ENCODE data around the gene OPCML. TPM values are rescaled to one million over a fixed set of nuclear protein-coding genes. Genes with fewer than 3 reads are reported as not detected.

The OPCML gene
- total RNA-seq, result under 1 TPM in 1 of 4 donors, not detected in 3; 0.16 TPM

DNA sequence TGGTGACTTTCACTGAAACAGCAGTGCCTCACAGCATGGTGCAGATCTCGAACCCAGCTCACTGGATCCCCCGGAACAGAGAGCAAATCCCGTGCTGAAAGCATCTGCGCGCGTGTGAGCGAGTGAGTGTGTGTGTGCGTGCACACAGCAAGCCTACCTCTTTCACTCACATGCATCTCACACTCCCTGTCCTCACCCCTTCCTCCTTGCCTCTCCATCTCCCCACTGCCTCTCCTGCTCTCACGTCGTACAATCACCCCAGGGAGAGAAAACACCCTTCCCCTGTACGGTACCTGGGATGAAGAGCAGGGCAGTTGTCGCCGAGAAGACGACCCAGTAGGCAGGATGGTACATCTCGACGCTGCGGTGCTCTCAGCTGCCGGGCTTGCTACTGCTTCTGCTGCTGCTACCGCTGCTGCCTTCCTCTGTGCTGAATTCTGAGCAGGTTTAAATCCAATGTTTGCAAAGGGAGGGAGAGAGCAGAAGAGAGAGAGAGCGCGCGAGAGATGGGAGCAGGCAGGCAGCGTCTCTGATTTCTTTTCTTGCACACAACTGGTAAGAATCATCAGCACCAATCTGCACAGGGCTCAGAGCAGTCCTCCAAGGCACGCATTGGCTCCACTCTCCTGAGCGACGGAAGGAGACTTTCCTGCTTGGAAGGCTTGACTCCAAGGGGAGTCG is at the start of gene OPCML:
Gene OPCML, minus strand, starts transcription at position 531 of the 681 bp plus-strand sequence.
- TF ChIP-seq POLR2A (IDR thresholded peaks at IDR 0.05), result no peak
- TF ChIP-seq, protein P1, sequence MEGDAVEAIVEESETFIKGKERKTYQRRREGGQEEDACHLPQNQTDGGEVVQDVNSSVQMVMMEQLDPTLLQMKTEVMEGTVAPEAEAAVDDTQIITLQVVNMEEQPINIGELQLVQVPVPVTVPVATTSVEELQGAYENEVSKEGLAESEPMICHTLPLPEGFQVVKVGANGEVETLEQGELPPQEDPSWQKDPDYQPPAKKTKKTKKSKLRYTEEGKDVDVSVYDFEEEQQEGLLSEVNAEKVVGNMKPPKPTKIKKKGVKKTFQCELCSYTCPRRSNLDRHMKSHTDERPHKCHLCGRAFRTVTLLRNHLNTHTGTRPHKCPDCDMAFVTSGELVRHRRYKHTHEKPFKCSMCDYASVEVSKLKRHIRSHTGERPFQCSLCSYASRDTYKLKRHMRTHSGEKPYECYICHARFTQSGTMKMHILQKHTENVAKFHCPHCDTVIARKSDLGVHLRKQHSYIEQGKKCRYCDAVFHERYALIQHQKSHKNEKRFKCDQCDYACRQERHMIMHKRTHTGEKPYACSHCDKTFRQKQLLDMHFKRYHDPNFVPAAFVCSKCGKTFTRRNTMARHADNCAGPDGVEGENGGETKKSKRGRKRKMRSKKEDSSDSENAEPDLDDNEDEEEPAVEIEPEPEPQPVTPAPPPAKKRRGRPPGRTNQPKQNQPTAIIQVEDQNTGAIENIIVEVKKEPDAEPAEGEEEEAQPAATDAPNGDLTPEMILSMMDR (IDR thresholded peaks at IDR 0.05), result no peak
- 3 to 6% methylated on average over 27 of the region's 27 CpGs for WGBS, 2 donors
- no peak within 1 kb of the TSS for H3K4me3 ChIP-seq (ENCODE audit: low read depth, poor library complexity, severe bottlenecking)
- DNase-seq (ENCODE audit: low spot score in 2 of 2), result no peak
- intact Hi-C loops (cut with DNase I; ENCODE audit: low total_unique reads), result no loop called here

DNA sequence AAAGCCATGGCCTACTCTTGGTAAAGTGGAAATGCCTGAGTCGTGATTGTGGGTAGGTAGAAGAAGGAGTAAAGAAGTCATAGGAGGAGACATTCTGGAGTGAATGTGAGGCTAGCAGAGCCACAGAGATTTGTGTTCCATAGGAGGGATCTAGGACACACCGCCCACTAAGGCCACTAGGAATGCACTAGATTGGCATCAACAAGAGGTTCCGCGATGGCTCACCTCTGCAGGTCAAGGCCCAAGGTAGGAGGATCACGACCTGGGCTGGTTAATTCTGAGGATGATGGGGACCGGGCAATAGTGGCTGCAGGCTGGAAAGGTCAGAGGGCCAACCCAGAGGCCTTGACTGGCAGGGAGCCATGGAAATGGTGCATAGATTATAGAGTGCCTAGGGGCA is 48.8 kb upstream of the OPCML start:
- no peak overlapping the region for H3K4me3 ChIP-seq (ENCODE audit: low read depth, poor library complexity, severe bottlenecking)
- intact Hi-C loops (cut with DNase I; ENCODE audit: low total_unique reads), result no loop called here
- no peak for DNase-seq (ENCODE audit: low spot score in 2 of 2)
- TF ChIP-seq, protein P1 (IDR thresholded peaks at IDR 0.05), result no peak
- no peak for TF ChIP-seq POLR2A (IDR thresholded peaks at IDR 0.05)
- 75 to 87% methylated on average over 6 of the region's 6 CpGs for WGBS, 2 donors

DNA sequence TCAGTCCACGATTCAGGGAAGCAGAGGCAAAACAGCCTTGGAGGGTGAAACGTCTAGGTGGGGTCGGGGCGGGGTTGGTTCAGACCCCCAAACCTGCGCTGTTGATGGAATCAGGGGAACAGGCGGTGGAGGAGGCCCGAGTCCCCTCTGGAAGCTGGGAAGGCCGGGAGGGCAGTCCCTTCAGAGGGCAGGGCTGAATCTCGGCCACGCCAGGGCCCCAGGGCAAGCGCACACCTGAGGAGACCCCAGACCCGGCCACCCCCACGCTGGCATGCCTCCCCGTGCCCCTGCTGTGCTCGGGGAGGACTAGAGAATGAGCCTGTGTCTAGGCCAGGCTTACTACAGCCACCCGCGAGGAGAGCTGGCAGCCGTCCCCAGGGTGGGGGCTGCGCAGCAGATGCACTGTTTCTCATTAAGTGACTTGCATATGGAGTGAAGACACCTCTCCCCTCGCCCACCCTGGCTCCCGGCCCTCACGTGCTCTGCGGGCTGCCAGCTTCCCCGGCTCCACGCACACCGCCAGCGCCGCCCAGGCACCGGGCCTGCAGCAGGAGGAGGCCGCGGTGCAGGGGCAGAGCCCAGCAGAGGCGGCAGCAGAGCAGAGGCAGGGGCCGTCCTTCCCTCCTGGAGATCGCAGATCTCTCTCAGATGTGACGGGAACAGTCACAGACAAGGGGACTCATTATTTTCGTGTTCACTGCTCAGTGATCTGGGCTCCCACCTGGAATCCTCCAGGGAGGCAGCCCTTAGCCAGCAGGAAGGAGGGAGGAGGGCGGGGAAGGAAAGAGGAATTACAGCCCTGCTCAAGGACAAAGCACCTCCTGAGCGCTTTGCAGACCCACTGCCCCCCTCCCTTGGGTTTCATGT is 47.1 kb upstream of the OPCML start:
- H3K4me3 ChIP-seq (ENCODE audit: low read depth, poor library complexity, severe bottlenecking), result no peak overlapping the region
- WGBS, 2 donors, result 63 to 68% methylated on average over 31 to 33 of the region's 38 CpGs
- DNase-seq (ENCODE audit: low spot score in 2 of 2), result no peak
- intact Hi-C loops (cut with DNase I; ENCODE audit: low total_unique reads), result no loop called here
- TF ChIP-seq, protein P1 (IDR thresholded peaks at IDR 0.05), result no peak
- no peak for TF ChIP-seq POLR2A (IDR thresholded peaks at IDR 0.05)

DNA sequence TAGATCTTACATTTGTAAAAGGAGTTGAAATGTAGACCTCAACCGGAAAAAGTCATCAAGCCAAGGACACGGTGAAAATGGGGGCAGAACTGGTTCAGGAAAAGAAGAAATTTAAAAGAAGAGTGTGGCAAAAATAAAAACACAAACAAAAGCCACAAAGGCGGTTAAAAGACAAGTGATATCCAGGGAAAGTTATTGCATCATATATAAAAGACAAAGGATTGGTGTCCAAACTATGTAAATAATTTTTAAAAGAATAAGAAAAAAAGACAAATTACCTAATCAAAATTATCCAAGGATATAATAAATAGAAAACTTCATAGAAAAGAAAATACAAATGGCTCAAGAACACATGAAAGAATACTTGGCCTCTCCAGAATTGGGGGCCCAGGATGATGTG is 45.1 kb upstream of the OPCML start:
- 92 to 93% methylated on average over 3 of the region's 3 CpGs for WGBS, 2 donors
- H3K4me3 ChIP-seq (ENCODE audit: low read depth, poor library complexity, severe bottlenecking), result no peak overlapping the region
- DNase-seq (ENCODE audit: low spot score in 2 of 2), result no peak
- TF ChIP-seq, protein P1 (IDR thresholded peaks at IDR 0.05), result no peak
- no peak for TF ChIP-seq POLR2A (IDR thresholded peaks at IDR 0.05)
- intact Hi-C loops (cut with DNase I; ENCODE audit: low total_unique reads), result no loop called here

DNA sequence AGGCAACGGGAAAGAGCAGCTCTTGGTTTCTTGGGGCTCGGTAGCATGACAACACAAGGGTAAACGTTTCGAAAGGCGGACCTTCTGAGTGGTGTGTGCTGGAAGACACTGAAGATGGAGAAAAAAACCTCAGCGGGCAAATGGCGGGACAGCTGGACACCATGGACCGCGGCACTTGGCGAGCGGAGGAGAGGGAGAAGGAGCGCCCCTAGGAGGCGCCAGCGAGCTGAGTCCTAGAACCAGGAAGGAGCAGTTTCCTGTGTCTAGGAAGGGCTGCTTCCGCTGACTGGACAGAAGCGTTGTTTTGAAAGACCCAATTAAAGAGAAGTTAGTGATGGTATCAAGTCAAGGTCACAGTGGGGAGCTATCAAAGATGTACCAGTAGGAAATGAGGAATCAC is 44.0 kb upstream of the OPCML start:
- no peak for DNase-seq (ENCODE audit: low spot score in 2 of 2)
- WGBS, 2 donors, result 80 to 83% methylated on average over 16 of the region's 16 CpGs
- H3K4me3 ChIP-seq (ENCODE audit: low read depth, poor library complexity, severe bottlenecking), result no peak overlapping the region
- TF ChIP-seq, protein P1 (IDR thresholded peaks at IDR 0.05), result no peak
- TF ChIP-seq POLR2A (IDR thresholded peaks at IDR 0.05), result no peak
- intact Hi-C loops (cut with DNase I; ENCODE audit: low total_unique reads), result no loop called here

Data from lower leg skin (tissue), 4 donors.